ENCODE measurements around the gene CD274.

DNA sequence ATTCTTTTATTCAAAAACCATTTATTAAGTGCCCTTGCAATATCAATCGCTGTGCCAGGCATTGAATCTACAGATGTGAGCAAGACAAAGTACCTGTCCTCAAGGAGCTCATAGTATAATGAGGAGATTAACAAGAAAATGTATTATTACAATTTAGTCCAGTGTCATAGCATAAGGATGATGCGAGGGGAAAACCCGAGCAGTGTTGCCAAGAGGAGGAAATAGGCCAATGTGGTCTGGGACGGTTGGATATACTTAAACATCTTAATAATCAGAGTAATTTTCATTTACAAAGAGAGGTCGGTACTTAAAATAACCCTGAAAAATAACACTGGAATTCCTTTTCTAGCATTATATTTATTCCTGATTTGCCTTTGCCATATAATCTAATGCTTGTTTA, 18.5 kb downstream of the CD274 start:
- TF ChIP-seq, protein P1, sequence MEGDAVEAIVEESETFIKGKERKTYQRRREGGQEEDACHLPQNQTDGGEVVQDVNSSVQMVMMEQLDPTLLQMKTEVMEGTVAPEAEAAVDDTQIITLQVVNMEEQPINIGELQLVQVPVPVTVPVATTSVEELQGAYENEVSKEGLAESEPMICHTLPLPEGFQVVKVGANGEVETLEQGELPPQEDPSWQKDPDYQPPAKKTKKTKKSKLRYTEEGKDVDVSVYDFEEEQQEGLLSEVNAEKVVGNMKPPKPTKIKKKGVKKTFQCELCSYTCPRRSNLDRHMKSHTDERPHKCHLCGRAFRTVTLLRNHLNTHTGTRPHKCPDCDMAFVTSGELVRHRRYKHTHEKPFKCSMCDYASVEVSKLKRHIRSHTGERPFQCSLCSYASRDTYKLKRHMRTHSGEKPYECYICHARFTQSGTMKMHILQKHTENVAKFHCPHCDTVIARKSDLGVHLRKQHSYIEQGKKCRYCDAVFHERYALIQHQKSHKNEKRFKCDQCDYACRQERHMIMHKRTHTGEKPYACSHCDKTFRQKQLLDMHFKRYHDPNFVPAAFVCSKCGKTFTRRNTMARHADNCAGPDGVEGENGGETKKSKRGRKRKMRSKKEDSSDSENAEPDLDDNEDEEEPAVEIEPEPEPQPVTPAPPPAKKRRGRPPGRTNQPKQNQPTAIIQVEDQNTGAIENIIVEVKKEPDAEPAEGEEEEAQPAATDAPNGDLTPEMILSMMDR (IDR thresholded peaks at IDR 0.05) = no peak
- TF ChIP-seq POLR2A (IDR thresholded peaks at IDR 0.05) (no peak), EP300 (IDR thresholded peaks at IDR 0.05; ENCODE audit: low read depth) (no peak), POLR2AphosphoS5 (IDR thresholded peaks at IDR 0.05) (no peak)

Measured in transverse colon (tissue), 4 donors.